Thyroid gland (tissue), 4 donors: ENCODE data around the gene TMEM164. TPM values are rescaled to one million over a fixed set of nuclear protein-coding genes. Genes with fewer than 3 reads are reported as not detected.
A peak's percentile ranks its signal among the peaks of the same experiment; 100 is the strongest.

Experiments used
- DNase-seq, 2 donors: peaks; one replicate each; pipeline ENCODE4 v3.0.0-alpha.2; 2019
- H3K27ac ChIP-seq, 3 donors: fragments of 200-600 bp; sonication (generic); 1 replicate in 2 of 3; 2 replicates in 1 of 3; pipeline ENCODE4 v1.5.1; 2016 to 2019; ENCODE audit warnings: mild to moderate bottlenecking in 1 of 3, moderate library complexity in 1 of 3
- H3K27me3 ChIP-seq: fragments of 200-600 bp; sonication (generic); one replicate; pipeline ENCODE4 v1.5.1; 2019
- H3K36me3 ChIP-seq, 2 donors: fragments of 200-600 bp; sonication (generic); one replicate each; pipeline ENCODE4 v1.5.1; 2016 to 2019
- H3K4me1 ChIP-seq, 2 donors: fragments of 200-600 bp; sonication (generic); one replicate each; pipeline ENCODE4 v1.5.1; 2017 to 2019
- H3K4me3 ChIP-seq, 3 donors: fragments of 200-600 bp; sonication (generic); replicated peaks in 1 of 3; 1 replicate in 2 of 3; 2 replicates in 1 of 3; pipeline ENCODE4 v1.5.1; 2016; ENCODE audit warnings: mild to moderate bottlenecking in 1 of 3
- H3K9me3 ChIP-seq: fragments of 200-600 bp; sonication (generic); one replicate; pipeline ENCODE4 v1.5.1; 2017
- CTCF ChIP-seq, 6 experiments: fragments of 200-600 bp in 3 of 6; fragments of 450-650 bp in 3 of 6; sonication (generic) in 3 of 6; IDR thresholded peaks; one replicate each; pipeline ENCODE4 v1.5.1; 2016 to 2019; ENCODE audit warnings: antibody characterized with exemption in 6 of 6, mild to moderate bottlenecking in 2 of 6, inconsistent platforms in 1 of 6, moderate library complexity in 1 of 6
- POLR2A ChIP-seq, 2 donors: fragments of 450-650 bp; IDR thresholded peaks; one replicate each; pipeline ENCODE4 v1.6.1; 2017; ENCODE audit warnings: antibody characterized with exemption in 2 of 2, mild to moderate bottlenecking in 2 of 2, moderate library complexity in 1 of 2
- WGBS, 2 donors: methylation state at CpG; one replicate each; pipeline ENCODE4 v1.1.5; 2017; 5-methylcytosine and 5-hydroxymethylcytosine counted together
- intact Hi-C: fragments of 100-400 bp; cut with DNase I; formaldehyde crosslinking; loops from one replicate; pipeline ENCODE4 v1.15.1; 2023
- total RNA-seq, 4 donors: library from RNA; depleted of rRNA; stranded (reverse); fragments of >200 nt; gene quantifications; one replicate each; pipeline ENCODE4 v1.2.3, GENCODE V29; 2016

TMEM164 gene
- total RNA-seq, 4 donors from 2014 or later = 28.8 to 40.0 (median 33.8) TPM

GRCh38 chrX:110116066-110116980 is 113.4 kb downstream of the TMEM164 start:
- TF ChIP-seq POLR2A (IDR thresholded peaks at IDR 0.05) (no peak), CTCF (IDR thresholded peaks at IDR 0.05) (no peak)
- 89 to 96% methylated on average over 4 of the region's 4 CpGs for WGBS, 2 donors
- no peaks in the 10 kb centered on the region for H3K36me3 ChIP-seq
- H3K4me3 ChIP-seq = no peak overlapping the region
- H3K4me1 ChIP-seq = peaks cover 3 to 12% of the 10 kb centered on the region in 2 donors
- no peak overlapping the region for H3K27ac ChIP-seq
- no peaks in the 10 kb centered on the region for H3K9me3 ChIP-seq
- DNase-seq = no peak
- no peaks in the 10 kb centered on the region for H3K27me3 ChIP-seq
- intact Hi-C loops = no loop called here

DNA sequence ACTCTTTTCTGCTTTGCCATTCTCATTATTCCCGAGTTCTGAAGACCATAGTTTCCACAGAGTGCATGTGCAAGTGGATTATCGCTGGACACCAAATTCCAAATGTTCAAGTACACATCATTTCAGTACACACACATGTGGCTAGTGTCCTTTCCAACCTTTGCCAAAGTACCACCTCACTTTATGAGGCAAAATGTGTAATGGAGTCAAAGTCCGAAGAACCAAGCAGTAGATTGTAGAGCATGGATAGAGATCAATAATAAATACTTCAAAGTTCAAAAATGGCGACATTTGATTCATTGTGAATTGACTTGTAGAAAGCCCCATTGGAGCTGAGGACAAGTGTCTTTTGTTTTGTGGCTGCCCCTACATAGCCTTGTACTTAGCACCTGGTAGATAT is 115.6 kb downstream of the TMEM164 start:
- DNase-seq = no peak
- 98 to 100% methylated on average over 4 of the region's 4 CpGs for whole genome bisulfite sequencing, 2 donors
- intact Hi-C loops = no loop called here
- Histone ChIP-seq H3K4me1 (peaks cover 3 to 12% of the 10 kb centered on the region in 2 donors), H3K4me3 (no peak overlapping the region), H3K27me3 (no peaks in the 10 kb centered on the region), H3K27ac (no peak overlapping the region), H3K9me3 (no peaks in the 10 kb centered on the region), H3K36me3 (no peaks in the 10 kb centered on the region)
- no peak for TF ChIP-seq CTCF (IDR thresholded peaks at IDR 0.05)
- no peak for TF ChIP-seq POLR2A (IDR thresholded peaks at IDR 0.05)

- intact Hi-C loops = no loop called here
- 82 to 97% methylated on average over 2 of the region's 2 CpGs for WGBS, 2 donors
- no peak for DNase-seq
- no peaks in the 10 kb centered on the region for H3K27me3 ChIP-seq
- TF ChIP-seq POLR2A (IDR thresholded peaks at IDR 0.05) (no peak), CTCF (IDR thresholded peaks at IDR 0.05) (no peak)
- no peaks in the 10 kb centered on the region for H3K36me3 ChIP-seq
- H3K9me3 ChIP-seq = no peaks in the 10 kb centered on the region
- H3K4me3 ChIP-seq = no peak overlapping the region
- H3K27ac ChIP-seq = peak overlapping the region; percentile 49 to 59 (median 57)
- peaks cover 3 to 12% of the 10 kb centered on the region in 2 donors for H3K4me1 ChIP-seq
Observed at GRCh38 chrX:110119480-110119879, 116.6 kb downstream of the TMEM164 start.

DNA sequence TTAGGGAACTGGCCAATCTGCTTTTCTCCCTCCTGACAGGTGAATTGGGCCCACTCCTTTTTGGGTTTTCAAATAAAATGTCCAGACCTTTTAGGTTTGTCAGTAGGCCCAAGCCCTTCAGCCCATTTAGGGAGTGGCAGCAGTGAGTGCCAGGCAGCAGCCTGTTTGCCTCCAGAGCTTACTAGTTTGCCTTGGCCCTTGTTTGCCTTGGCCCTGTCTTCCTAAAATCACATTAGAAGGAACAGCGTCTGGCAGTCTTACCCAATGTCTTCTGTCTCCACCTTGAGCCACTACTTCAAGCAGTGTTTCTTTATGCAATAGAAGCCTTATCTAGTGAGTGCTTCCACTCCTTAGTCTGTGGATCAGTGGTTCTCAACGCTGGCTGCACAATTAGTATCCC is 117.1 kb downstream of the TMEM164 start:
- Histone ChIP-seq H3K4me3 (no peak overlapping the region), H3K36me3 (no peaks in the 10 kb centered on the region), H3K9me3 (no peaks in the 10 kb centered on the region), H3K27ac (peak overlapping the region; percentile 49 to 59 (median 57)), H3K27me3 (no peaks in the 10 kb centered on the region), H3K4me1 (peaks cover 3 to 12% of the 10 kb centered on the region in 2 donors)
- WGBS, 2 donors = 11 to 24% methylated on average over 2 of the region's 2 CpGs
- TF ChIP-seq POLR2A (IDR thresholded peaks at IDR 0.05) (no peak), CTCF (IDR thresholded peaks at IDR 0.05) (no peak)
- intact Hi-C loops = no loop called here
- DNase-seq = peak; percentile 62 to 66

DNA sequence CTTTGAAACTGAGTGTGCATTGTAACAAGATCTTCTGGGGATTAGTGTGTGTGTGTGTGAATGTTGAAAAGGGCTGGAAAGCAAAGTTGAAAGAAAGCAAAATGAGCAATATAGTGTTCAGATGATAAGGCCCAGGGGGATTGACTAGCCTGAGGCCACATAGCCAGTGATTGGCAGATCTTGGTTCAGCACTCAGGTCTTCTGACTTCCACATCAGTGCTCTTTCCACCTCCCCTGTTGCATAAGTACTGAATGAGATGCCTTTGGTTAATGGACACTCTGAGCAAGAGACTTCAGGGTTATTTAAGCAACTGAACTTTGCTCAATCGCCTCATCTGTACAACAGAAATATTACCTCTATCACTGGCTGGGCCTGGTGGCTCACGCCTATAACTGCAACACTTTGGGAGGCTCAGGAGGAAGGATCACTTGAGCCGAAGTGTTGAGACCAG is 120.4 kb downstream of the TMEM164 start:
- WGBS, 2 donors = 90 to 100% methylated on average over 3 of the region's 3 CpGs
- TF ChIP-seq CTCF (IDR thresholded peaks at IDR 0.05) (no peak), POLR2A (IDR thresholded peaks at IDR 0.05) (no peak)
- Histone ChIP-seq H3K27ac (no peak overlapping the region), H3K9me3 (no peaks in the 10 kb centered on the region), H3K27me3 (no peaks in the 10 kb centered on the region), H3K4me1 (peaks cover 3 to 12% of the 10 kb centered on the region in 2 donors), H3K36me3 (no peaks in the 10 kb centered on the region), H3K4me3 (no peak overlapping the region)
- no peak for DNase-seq
- intact Hi-C loops = no loop called here
